ENCODE data around the gene PUS1. TPM values are rescaled to one million over a fixed set of nuclear protein-coding genes. Genes with fewer than 3 reads are reported as not detected.

PUS1 gene
- total RNA-seq, 1 donor from 2014 or later: 33.7 TPM

DNA sequence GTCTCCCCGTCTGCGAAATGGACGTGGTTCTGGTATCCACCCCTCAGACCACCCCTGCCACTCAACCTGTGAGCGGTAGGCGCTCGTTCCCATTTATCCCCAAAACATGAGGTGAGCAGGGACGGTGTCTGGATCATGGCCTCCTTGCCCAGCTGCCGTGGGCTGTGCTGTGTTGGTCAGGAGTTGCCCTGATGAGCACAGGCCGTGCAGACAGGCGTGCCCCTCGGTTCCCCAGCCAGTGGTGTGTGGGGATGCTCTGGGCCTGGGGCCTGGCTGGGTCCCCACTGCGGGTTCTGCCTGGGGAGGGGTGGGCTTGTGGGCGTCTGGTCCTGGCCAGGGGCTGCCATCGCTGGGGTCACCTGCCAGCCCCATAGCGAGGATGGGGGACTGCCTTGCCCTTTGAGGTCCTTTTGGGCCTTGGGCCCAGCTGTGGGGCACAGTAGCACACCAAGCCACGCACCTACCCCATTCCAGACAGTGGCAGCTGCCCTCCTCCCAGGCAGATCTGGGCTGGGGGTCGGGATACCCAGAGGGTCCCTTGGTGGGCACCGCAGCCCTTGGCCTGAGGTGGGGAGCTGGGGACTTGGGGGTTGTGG lies 11.3 kb upstream of the PUS1 start:
- peaks cover 4% of the 10 kb centered on the region for H3K4me1 Mint-ChIP-seq (ENCODE audit: low read depth, unreplicated experiment)
- Histone ChIP-seq H3K36me3 (ENCODE audit: insufficient read depth, low read length) (no peaks in the 10 kb centered on the region), H3K4me2 (ENCODE audit: low read length) (no peak overlapping the region), H3K9me3 (ENCODE audit: insufficient read depth, low read depth, low read length) (no peaks in the 10 kb centered on the region), H3K27ac (ENCODE audit: low read depth, low read length) (no peak overlapping the region), H3K79me2 (ENCODE audit: insufficient read depth, low read length) (no peaks in the 10 kb centered on the region), H3K27me3 (ENCODE audit: insufficient read depth, low read length) (no peaks in the 10 kb centered on the region), H3K4me3 (ENCODE audit: insufficient read depth, low read depth, low read length) (no peak overlapping the region), H3K4me1 (ENCODE audit: insufficient read depth, low read length) (peaks cover 5% of the 10 kb centered on the region), H3K9ac (ENCODE audit: low read length) (no peak overlapping the region), H2AFZ (ENCODE audit: low read depth, low read length) (no peak overlapping the region), H4K20me1 (ENCODE audit: insufficient read depth, low read length) (peaks cover 8% of the 10 kb centered on the region)
- no peak overlapping the region for H3K4me3 Mint-ChIP-seq (ENCODE audit: unreplicated experiment)
- no peak overlapping the region for H3K27ac Mint-ChIP-seq (ENCODE audit: unreplicated experiment)
- DNase-seq (ENCODE audit: low read depth): no peak
- no peaks in the 10 kb centered on the region for H3K27me3 Mint-ChIP-seq (ENCODE audit: low read depth, unreplicated experiment)
- FAIRE-seq: no peak
- peaks cover 6% of the 10 kb centered on the region for H3K36me3 Mint-ChIP-seq (ENCODE audit: low read depth, unreplicated experiment)
- TF ChIP-seq, protein P1, sequence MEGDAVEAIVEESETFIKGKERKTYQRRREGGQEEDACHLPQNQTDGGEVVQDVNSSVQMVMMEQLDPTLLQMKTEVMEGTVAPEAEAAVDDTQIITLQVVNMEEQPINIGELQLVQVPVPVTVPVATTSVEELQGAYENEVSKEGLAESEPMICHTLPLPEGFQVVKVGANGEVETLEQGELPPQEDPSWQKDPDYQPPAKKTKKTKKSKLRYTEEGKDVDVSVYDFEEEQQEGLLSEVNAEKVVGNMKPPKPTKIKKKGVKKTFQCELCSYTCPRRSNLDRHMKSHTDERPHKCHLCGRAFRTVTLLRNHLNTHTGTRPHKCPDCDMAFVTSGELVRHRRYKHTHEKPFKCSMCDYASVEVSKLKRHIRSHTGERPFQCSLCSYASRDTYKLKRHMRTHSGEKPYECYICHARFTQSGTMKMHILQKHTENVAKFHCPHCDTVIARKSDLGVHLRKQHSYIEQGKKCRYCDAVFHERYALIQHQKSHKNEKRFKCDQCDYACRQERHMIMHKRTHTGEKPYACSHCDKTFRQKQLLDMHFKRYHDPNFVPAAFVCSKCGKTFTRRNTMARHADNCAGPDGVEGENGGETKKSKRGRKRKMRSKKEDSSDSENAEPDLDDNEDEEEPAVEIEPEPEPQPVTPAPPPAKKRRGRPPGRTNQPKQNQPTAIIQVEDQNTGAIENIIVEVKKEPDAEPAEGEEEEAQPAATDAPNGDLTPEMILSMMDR (IDR thresholded peaks at IDR 0.05; ENCODE audit: insufficient read depth, low read depth, low read length): no peak
- no peak for TF ChIP-seq EZH2 (IDR thresholded peaks at IDR 0.05; ENCODE audit: insufficient read depth, low read length)
- no peaks in the 10 kb centered on the region for H3K9me3 Mint-ChIP-seq (ENCODE audit: unreplicated experiment)

DNA sequence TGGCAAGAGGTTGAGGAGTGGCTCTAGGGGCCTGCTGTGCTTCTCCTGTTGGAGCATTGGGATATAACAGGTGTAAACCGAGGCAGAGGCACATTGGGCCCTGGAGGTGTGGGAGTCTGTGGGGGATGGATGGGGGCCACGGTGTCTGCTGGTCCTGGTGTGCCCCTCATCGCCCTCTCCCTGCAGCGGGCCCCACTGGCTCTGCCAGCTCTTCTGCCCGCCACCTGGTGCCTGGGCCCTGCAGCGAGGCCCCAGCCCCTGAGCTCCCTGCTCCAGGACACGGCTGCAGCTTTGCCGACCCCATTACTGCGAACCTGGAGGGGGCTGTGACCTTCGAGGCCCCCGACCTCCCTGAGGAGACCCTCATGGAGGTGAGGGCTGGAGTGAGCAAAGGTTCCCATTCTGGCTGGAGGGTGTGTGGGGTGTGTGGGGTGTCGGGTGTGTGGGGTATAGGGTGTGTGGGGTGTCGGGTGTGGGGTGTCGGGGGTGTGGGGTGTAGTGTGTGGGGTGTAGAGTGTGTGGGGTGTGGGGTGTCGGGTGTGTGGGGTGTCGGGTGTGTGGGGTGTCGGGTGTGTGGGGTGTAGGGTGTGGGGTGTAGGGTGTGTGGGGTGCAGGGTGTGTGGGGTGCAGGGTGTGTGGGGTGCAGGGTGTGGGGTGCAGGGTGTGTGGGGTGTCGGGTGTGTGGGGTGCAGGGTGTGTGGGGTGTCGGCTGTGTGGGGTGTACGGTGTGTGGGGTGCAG lies 10.6 kb upstream of the PUS1 start:
- no peak for FAIRE-seq
- no peaks in the 10 kb centered on the region for H3K9me3 ChIP-seq (ENCODE audit: insufficient read depth, low read depth, low read length)

More for the DNA sequence above, 10.6 kb upstream of the PUS1 start:
- Mint-ChIP-seq H3K4me1 (ENCODE audit: low read depth, unreplicated experiment) (no peaks in the 10 kb centered on the region), H3K9me3 (ENCODE audit: unreplicated experiment) (no peaks in the 10 kb centered on the region), H3K4me3 (ENCODE audit: unreplicated experiment) (no peak overlapping the region), H3K27me3 (ENCODE audit: low read depth, unreplicated experiment) (no peaks in the 10 kb centered on the region), H3K36me3 (ENCODE audit: low read depth, unreplicated experiment) (peaks cover 8% of the 10 kb centered on the region), H3K27ac (ENCODE audit: unreplicated experiment) (no peak overlapping the region)
- Histone ChIP-seq H4K20me1 (ENCODE audit: insufficient read depth, low read length) (peaks cover 6% of the 10 kb centered on the region), H3K79me2 (ENCODE audit: insufficient read depth, low read length) (no peaks in the 10 kb centered on the region), H3K4me3 (ENCODE audit: insufficient read depth, low read depth, low read length) (no peak overlapping the region), H3K27me3 (ENCODE audit: insufficient read depth, low read length) (no peaks in the 10 kb centered on the region), H3K27ac (ENCODE audit: low read depth, low read length) (no peak overlapping the region), H3K36me3 (ENCODE audit: insufficient read depth, low read length) (no peaks in the 10 kb centered on the region), H3K4me2 (ENCODE audit: low read length) (no peak overlapping the region), H3K9ac (ENCODE audit: low read length) (no peak overlapping the region), H3K4me1 (ENCODE audit: insufficient read depth, low read length) (no peaks in the 10 kb centered on the region), H2AFZ (ENCODE audit: low read depth, low read length) (no peak overlapping the region)
- TF ChIP-seq, protein P1 (IDR thresholded peaks at IDR 0.05; ENCODE audit: insufficient read depth, low read depth, low read length): no peak
- no peak for TF ChIP-seq EZH2 (IDR thresholded peaks at IDR 0.05; ENCODE audit: insufficient read depth, low read length)
- DNase-seq (ENCODE audit: low read depth): no peak

Measured in astrocyte (in vitro differentiated cells and primary cell).